ENCODE results near the gene EHBP1.
"Not testable (repeated sequence)": the region's sequence is repeated elsewhere in the genome, so short reads cannot be mapped to it uniquely, and the experiment has no call there.

The EHBP1 gene

DNA sequence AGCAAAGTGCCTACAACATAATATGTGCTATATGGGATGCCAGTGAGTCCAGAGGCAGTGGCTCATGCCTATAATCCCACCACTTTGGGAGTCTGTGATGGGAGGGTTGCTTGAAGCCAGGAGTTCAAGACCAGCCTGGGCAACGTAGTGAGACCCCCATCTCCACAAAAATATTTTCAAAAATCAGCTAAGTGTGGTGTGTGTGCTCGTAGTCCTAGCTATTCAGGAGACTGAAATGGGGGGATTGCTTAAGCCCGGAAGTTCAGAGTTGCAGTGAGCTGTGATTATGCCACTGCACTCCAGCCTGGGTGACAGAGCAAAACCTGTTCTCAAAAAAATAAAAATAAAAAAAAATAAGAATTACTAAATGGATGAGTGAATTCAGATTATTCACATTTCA, 368.5 kb downstream of the EHBP1 start:
- no peak for DNase-seq (ENCODE audit: low spot score)

- not testable (repeated sequence) for DNase-seq (ENCODE audit: low spot score)
Measured at GRCh38 chr2:63074399-63074798, 368.9 kb downstream of the EHBP1 start.

- no peak for DNase-seq (ENCODE audit: low spot score)
Measured at GRCh38 chr2:63078852-63079606, 373.5 kb downstream of the EHBP1 start.

DNA sequence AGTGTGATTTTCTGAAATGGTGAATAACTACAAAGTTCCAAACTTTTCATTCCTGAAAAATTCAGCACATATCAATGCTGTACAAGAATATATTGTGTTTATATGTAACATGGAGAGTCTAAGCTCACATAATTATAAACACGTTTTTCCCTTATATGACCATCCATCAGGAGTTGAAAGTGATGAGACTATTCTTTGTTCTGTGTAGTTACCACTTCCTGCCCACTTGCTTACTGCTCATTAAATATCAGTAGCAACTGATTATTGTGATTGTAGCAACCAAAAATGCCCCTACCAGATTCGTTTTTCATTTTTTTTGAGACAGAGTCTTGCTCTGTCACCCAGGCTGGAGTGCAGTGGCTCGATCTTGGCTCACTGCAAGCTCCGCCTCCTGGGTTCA, 375.9 kb downstream of the EHBP1 start:
- no peak for DNase-seq (ENCODE audit: low spot score)

- DNase-seq (ENCODE audit: low spot score): no peak
Measured at GRCh38 chr2:63086687-63087086, 381.2 kb downstream of the EHBP1 start.

- no peak for DNase-seq (ENCODE audit: low spot score)
Measured at GRCh38 chr2:63092401-63092800, 386.9 kb downstream of the EHBP1 start.

GRCh38 chr2:63092857-63093256, 387.3 kb downstream of the EHBP1 start:
- no peak for DNase-seq (ENCODE audit: low spot score)

GRCh38 chr2:63093502-63093901, 388.0 kb downstream of the EHBP1 start:
- DNase-seq (ENCODE audit: low spot score): no peak

Data from left forelimb (tissue), 1 donor.